HCT116 (cell line): Measurements from ENCODE around the gene EYA3. TPM values are rescaled to one million over a fixed set of nuclear protein-coding genes. Genes with fewer than 3 reads are reported as not detected.

ENCODE experiments used
- ATAC-seq: fragments of 200-7000 bp; cut with Tn5 transposase; 2 replicates; pipeline ENCODE4 v1.9.1; 2020; ENCODE audit warnings: mild to moderate bottlenecking, moderate library complexity
- BruUV-seq: library from RNA; stranded (reverse); fragments of 400-500 nt; replicated peaks from 2 replicates; lab custom pipeline; 2021; lab: Mats Ljungman, UMichigan
- CTCF ChIA-PET: fragments of 300-600 bp; sonication (Branson Sonifier 250); formaldehyde crosslinking; loops from one replicate; lab custom pipeline; 2021; ENCODE audit warnings: antibody characterized with exemption; lab: Charles Lee
- POLR2A ChIA-PET: fragments of 300-600, 350-600 bp; sonication (Branson Sonifier 250); formaldehyde crosslinking; loops from one replicate; lab custom pipeline; 2021; ENCODE audit warnings: antibody characterized with exemption; lab: Charles Lee
- RAD21 ChIA-PET, 2 experiments: fragments of 300-600 bp; sonication (Branson Sonifier 250); formaldehyde crosslinking; loops; one replicate each; lab custom pipeline; 2023; ENCODE audit warnings: low total read pairs in 2 of 2; ENCODE audit not compliant: uncharacterized antibody in 2 of 2, unreplicated experiment in 2 of 2, low non-redundant PET in 1 of 2; lab: Charles Lee
- DNase-seq: peaks from one replicate; pipeline ENCODE4 v3.0.0-alpha.2; 2010; ENCODE audit warnings: low read depth, low spot score
- H2AFZ ChIP-seq: fragments of 200-600 bp; shearing (Covaris generic), sonication (generic); 2 replicates; pipeline ENCODE4 v1.6.1; 2017; ENCODE audit warnings: low read depth, mixed run types, mixed read lengths, antibody characterized with exemption, low read length; ENCODE audit not compliant: poor library complexity, severe bottlenecking
- H3K27ac ChIP-seq: 2 replicates; pipeline ENCODE4 v1.5.1; 2012; ENCODE audit warnings: low read depth, low read length
- H3K27me3 ChIP-seq: fragments of 200-600 bp; sonication (generic); 2 replicates; pipeline ENCODE4 v1.6.1; 2016; ENCODE audit warnings: mixed run types, low read length, mixed read lengths; ENCODE audit not compliant: insufficient read depth
- H3K36me3 ChIP-seq, 2 experiments: fragments of 200-500 bp in 1 of 2; fragments of 200-600 bp in 1 of 2; sonication (Bioruptor generic) in 1 of 2; sonication (generic) in 1 of 2; 2 replicates each; pipeline versions ENCODE4 v1.5.1 to v1.6.1; 2014 to 2016; ENCODE audit warnings: low read length in 2 of 2, inconsistent platforms in 1 of 2, mixed read lengths in 1 of 2, mixed run types in 1 of 2; ENCODE audit not compliant: insufficient read depth in 2 of 2, control insufficient read depth in 1 of 2
- H3K4me1 ChIP-seq, 2 experiments: fragments of 200-600 bp in 1 of 2; sonication (generic) in 1 of 2; 2 replicates each; pipeline versions ENCODE4 v1.5.1 to v1.6.1; 2012 to 2017; ENCODE audit warnings: low read length in 2 of 2, inconsistent platforms in 1 of 2, mild to moderate bottlenecking in 1 of 2, mixed read lengths in 1 of 2, mixed run types in 1 of 2, moderate library complexity in 1 of 2; ENCODE audit not compliant: insufficient read depth in 2 of 2, control insufficient read depth in 1 of 2
- H3K4me2 ChIP-seq: fragments of 200-600 bp; sonication (generic); 2 replicates; pipeline ENCODE4 v1.6.1; 2017; ENCODE audit warnings: mixed run types, low read length, mixed read lengths
- H3K4me3 ChIP-seq, 2 experiments: fragments of 200-600 bp in 1 of 2; sonication (generic) in 1 of 2; replicated peaks in 1 of 2; 2 replicates each; pipeline ENCODE4 v1.5.1; 2011 to 2016; ENCODE audit warnings: low read length in 2 of 2, control low read depth in 1 of 2, low read depth in 1 of 2, mild to moderate bottlenecking in 1 of 2, mixed read lengths in 1 of 2, mixed run types in 1 of 2
- H3K79me2 ChIP-seq: fragments of 200-600 bp; sonication (generic); 2 replicates; pipeline ENCODE4 v1.6.1; 2017; ENCODE audit warnings: mild to moderate bottlenecking, mixed run types, low read length, moderate library complexity, mixed read lengths; ENCODE audit not compliant: insufficient read depth
- H3K9ac ChIP-seq: fragments of 200-600 bp; sonication (generic); 2 replicates; pipeline ENCODE4 v1.6.1; 2016; ENCODE audit warnings: low read length, mixed read lengths
- H3K9me2 ChIP-seq: fragments of 200-600 bp; sonication (generic), shearing (Covaris generic); 2 replicates; pipeline ENCODE4 v1.6.1; 2017; ENCODE audit warnings: mixed run types, mild to moderate bottlenecking, moderate library complexity; ENCODE audit not compliant: insufficient read depth
- H3K9me3 ChIP-seq, 2 experiments: fragments of 200-500 bp in 1 of 2; fragments of 200-600 bp in 1 of 2; sonication (Bioruptor generic) in 1 of 2; sonication (generic) in 1 of 2; 2 replicates each; pipeline ENCODE4 v1.6.1; 2014 to 2017; ENCODE audit warnings: low read length in 2 of 2, mixed read lengths in 2 of 2, inconsistent platforms in 1 of 2, low read depth in 1 of 2, mild to moderate bottlenecking in 1 of 2, mixed run types in 1 of 2, moderate library complexity in 1 of 2; ENCODE audit not compliant: control insufficient read depth in 1 of 2, insufficient read depth in 1 of 2
- H4K20me1 ChIP-seq: fragments of 200-600 bp; sonication (generic), shearing (Covaris generic); 2 replicates; pipeline ENCODE4 v1.6.1; 2017; ENCODE audit warnings: mixed run types, mild to moderate bottlenecking, moderate library complexity; ENCODE audit not compliant: insufficient read depth
- ATF3 ChIP-seq: IDR thresholded peaks from 2 replicates; pipeline ENCODE4 v1.6.1; 2012
- CEBPB ChIP-seq: IDR thresholded peaks from 2 replicates; pipeline ENCODE4 v1.6.1; 2012; ENCODE audit warnings: low read depth
- ELF1 ChIP-seq: IDR thresholded peaks from 2 replicates; pipeline ENCODE4 v1.6.1; 2012; ENCODE audit warnings: low read depth, borderline replicate concordance
- POLR2A ChIP-seq: IDR thresholded peaks from 2 replicates; pipeline ENCODE4 v1.7.0; 2011; ENCODE audit warnings: borderline replicate concordance; ENCODE audit not compliant: insufficient read depth, insufficient read length; ENCODE audit errors: extremely low read depth
- TCF7L2 ChIP-seq: IDR thresholded peaks from 2 replicates; pipeline ENCODE4 v1.7.0; 2011; ENCODE audit warnings: borderline replicate concordance, inconsistent platforms; ENCODE audit not compliant: insufficient read depth, insufficient read length; ENCODE audit errors: extremely low read depth
- intact Hi-C: fragments of 100-400 bp; cut with micrococcal nuclease; formaldehyde crosslinking; loops from 2 replicates; pipeline ENCODE4 v1.10.0; 2022
- total RNA-seq: library from RNA; stranded (reverse); gene quantifications from one replicate; pipeline ENCODE4 v1.2.1, GENCODE V29; 2021; ENCODE audit not compliant: unreplicated experiment
- TF ChIP-seq, protein P1 (sequence below), 3 experiments: fragments of 200-600 bp in 1 of 3; sonication (generic) in 1 of 3; IDR thresholded peaks in 2 of 3; conservative IDR thresholded peaks in 1 of 3; 2 replicates each; pipeline ENCODE4 v1.5.1; 2012 to 2017; ENCODE audit warnings: low read depth in 2 of 3, low read length in 2 of 3, antibody characterized with exemption in 1 of 3, borderline replicate concordance in 1 of 3, control low read depth in 1 of 3, mild to moderate bottlenecking in 1 of 3, mixed read lengths in 1 of 3, mixed run types in 1 of 3, moderate library complexity in 1 of 3; ENCODE audit not compliant: insufficient read depth in 1 of 3

The EYA3 gene
- total RNA-seq, 1 experiment from 2014 or later = 25.9 TPM

- H3K9ac ChIP-seq = no peak overlapping the region
- ChIA-PET CTCF (interaction anchor here (1.4 kb wide), 1 partner anchor 11 kb away, joined by 7 read pairs; no protein-coding TSS in a partner anchor), POLR2A (no interaction called here), RAD21 (no interaction called here)
- H3K36me3 ChIP-seq = no peaks in the 10 kb centered on the region
- H3K4me2 ChIP-seq = no peak overlapping the region
- ATAC-seq (no peak), DNase-seq (no peak)
- H3K4me1 ChIP-seq = peaks cover 0 to 18% of the 10 kb centered on the region in 2 experiments; a peak in 3 of 4 replicates
- no peak overlapping the region for H2AFZ ChIP-seq
- H3K27ac ChIP-seq = no peak overlapping the region
- no TSS peak for BruUV-seq
- no peaks in the 10 kb centered on the region for H3K9me3 ChIP-seq
- no peaks in the 10 kb centered on the region for H3K27me3 ChIP-seq
- H3K79me2 ChIP-seq = no peaks in the 10 kb centered on the region
- no peak for TF ChIP-seq ATF3
- TF ChIP-seq TCF7L2 = no peak
- no peak for TF ChIP-seq POLR2A
- TF ChIP-seq, protein P1, sequence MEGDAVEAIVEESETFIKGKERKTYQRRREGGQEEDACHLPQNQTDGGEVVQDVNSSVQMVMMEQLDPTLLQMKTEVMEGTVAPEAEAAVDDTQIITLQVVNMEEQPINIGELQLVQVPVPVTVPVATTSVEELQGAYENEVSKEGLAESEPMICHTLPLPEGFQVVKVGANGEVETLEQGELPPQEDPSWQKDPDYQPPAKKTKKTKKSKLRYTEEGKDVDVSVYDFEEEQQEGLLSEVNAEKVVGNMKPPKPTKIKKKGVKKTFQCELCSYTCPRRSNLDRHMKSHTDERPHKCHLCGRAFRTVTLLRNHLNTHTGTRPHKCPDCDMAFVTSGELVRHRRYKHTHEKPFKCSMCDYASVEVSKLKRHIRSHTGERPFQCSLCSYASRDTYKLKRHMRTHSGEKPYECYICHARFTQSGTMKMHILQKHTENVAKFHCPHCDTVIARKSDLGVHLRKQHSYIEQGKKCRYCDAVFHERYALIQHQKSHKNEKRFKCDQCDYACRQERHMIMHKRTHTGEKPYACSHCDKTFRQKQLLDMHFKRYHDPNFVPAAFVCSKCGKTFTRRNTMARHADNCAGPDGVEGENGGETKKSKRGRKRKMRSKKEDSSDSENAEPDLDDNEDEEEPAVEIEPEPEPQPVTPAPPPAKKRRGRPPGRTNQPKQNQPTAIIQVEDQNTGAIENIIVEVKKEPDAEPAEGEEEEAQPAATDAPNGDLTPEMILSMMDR (IDR thresholded peaks at IDR 0.05 in 2 of 3, conservative IDR thresholded peaks at IDR 0.05 in 1 of 3; ENCODE audit: borderline replicate concordance in 1 of 3, insufficient read depth in 1 of 3, low read depth in 2 of 3, low read length in 2 of 3) = no peak
- no peak for TF ChIP-seq ELF1
- TF ChIP-seq CEBPB = no peak
- H3K4me3 ChIP-seq = no peak overlapping the region
- H4K20me1 ChIP-seq = no peaks in the 10 kb centered on the region
- intact Hi-C loops = no loop called here
- H3K9me2 ChIP-seq = no peaks in the 10 kb centered on the region
Observed at GRCh38 chr1:28102189-28102588, 13.8 kb upstream of the EYA3 start.
